ENCODE measurements around the gene REPIN1. TPM values are rescaled to one million over a fixed set of nuclear protein-coding genes. Genes with fewer than 3 reads are reported as not detected.

Gene REPIN1
- total RNA-seq, 4 donors from 2014 or later: 40.6 to 55.7 (median 49.3) TPM

- ATAC-seq (ENCODE audit: low FRiP score): no peak
- no peak for TF ChIP-seq CTCF (IDR thresholded peaks at IDR 0.05)
- no peak for DNase-seq (ENCODE audit: low spot score)
Measured at GRCh38 chr7:150407588-150408392, 39.2 kb downstream of the REPIN1 start.

- DNase-seq (ENCODE audit: low spot score) (no peak), ATAC-seq (ENCODE audit: low FRiP score) (no peak)
- no peak for TF ChIP-seq CTCF (IDR thresholded peaks at IDR 0.05)
Measured at GRCh38 chr7:150408393-150409299, 40.0 kb downstream of the REPIN1 start.

GRCh38 chr7:150409300-150410030, 40.8 kb downstream of the REPIN1 start:
- DNase-seq (ENCODE audit: low spot score): no peak
- no peak for TF ChIP-seq CTCF (IDR thresholded peaks at IDR 0.05)
- no peak for ATAC-seq (ENCODE audit: low FRiP score)

- TF ChIP-seq CTCF (IDR thresholded peaks at IDR 0.05): no peak
- DNase-seq (ENCODE audit: low spot score) (no peak), ATAC-seq (ENCODE audit: low FRiP score) (no peak)
Measured at GRCh38 chr7:150410131-150410530, 41.5 kb downstream of the REPIN1 start.

GRCh38 chr7:150410680-150411346, 42.2 kb downstream of the REPIN1 start:
- DNase-seq (ENCODE audit: low spot score): no peak
- no peak for TF ChIP-seq CTCF (IDR thresholded peaks at IDR 0.05)
- ATAC-seq (ENCODE audit: low FRiP score): no peak

- TF ChIP-seq CTCF (IDR thresholded peaks at IDR 0.05): no peak
- no peak for ATAC-seq (ENCODE audit: low FRiP score)
- DNase-seq (ENCODE audit: low spot score): no peak
Measured at GRCh38 chr7:150411606-150412005, 43.0 kb downstream of the REPIN1 start.
